ENCODE results near the gene OR5B17. TPM values are rescaled to one million over a fixed set of nuclear protein-coding genes. Genes with fewer than 3 reads are reported as not detected.

OR5B17 gene
- total RNA-seq, 1 donor from 2014 or later, result not detected

DNA sequence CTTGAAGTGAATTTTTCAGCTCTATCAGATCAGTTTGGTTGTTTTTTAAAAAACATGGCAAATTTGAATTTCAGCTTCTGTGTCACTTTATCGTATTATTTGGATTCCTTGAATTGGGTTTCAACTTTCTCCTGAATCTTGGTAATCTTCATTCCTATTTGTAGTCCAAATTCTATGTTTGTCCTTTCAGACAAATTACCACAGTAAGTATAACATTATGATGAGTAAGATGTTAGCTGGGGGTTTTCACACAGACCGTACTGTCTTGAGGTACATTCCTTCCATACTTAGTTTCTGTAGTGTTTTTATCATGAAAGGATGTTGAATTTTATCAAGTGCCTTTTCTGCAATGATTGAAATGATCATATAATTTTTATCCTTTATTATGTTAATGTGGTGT lies 28.0 kb downstream of the OR5B17 start:
- TF ChIP-seq, protein P1, sequence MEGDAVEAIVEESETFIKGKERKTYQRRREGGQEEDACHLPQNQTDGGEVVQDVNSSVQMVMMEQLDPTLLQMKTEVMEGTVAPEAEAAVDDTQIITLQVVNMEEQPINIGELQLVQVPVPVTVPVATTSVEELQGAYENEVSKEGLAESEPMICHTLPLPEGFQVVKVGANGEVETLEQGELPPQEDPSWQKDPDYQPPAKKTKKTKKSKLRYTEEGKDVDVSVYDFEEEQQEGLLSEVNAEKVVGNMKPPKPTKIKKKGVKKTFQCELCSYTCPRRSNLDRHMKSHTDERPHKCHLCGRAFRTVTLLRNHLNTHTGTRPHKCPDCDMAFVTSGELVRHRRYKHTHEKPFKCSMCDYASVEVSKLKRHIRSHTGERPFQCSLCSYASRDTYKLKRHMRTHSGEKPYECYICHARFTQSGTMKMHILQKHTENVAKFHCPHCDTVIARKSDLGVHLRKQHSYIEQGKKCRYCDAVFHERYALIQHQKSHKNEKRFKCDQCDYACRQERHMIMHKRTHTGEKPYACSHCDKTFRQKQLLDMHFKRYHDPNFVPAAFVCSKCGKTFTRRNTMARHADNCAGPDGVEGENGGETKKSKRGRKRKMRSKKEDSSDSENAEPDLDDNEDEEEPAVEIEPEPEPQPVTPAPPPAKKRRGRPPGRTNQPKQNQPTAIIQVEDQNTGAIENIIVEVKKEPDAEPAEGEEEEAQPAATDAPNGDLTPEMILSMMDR (IDR thresholded peaks at IDR 0.05), result no peak
- TF ChIP-seq POLR2AphosphoS5 (IDR thresholded peaks at IDR 0.05; ENCODE audit: insufficient read depth in 1 of 2, low read depth in 1 of 2) (no peak), POLR2A (IDR thresholded peaks at IDR 0.05) (no peak)
- no peaks in the 10 kb centered on the region for H3K9me3 ChIP-seq
- no peak for DNase-seq (ENCODE audit: extremely low spot score in 2 of 2)
- no peak overlapping the region for H3K27ac ChIP-seq
- H3K27me3 ChIP-seq, result no peaks in the 10 kb centered on the region
- intact Hi-C loops (cut with DNase I), result no loop called here
- H3K36me3 ChIP-seq, result no peaks in the 10 kb centered on the region
- H3K4me3 ChIP-seq, result no peak overlapping the region
- H3K4me1 ChIP-seq, result no peaks in the 10 kb centered on the region

- TF ChIP-seq POLR2A (IDR thresholded peaks at IDR 0.05) (no peak), POLR2AphosphoS5 (IDR thresholded peaks at IDR 0.05; ENCODE audit: insufficient read depth in 1 of 2, low read depth in 1 of 2) (no peak)
- TF ChIP-seq, protein P1 (IDR thresholded peaks at IDR 0.05), result no peak
- intact Hi-C loops (cut with DNase I), result no loop called here
- no peak for DNase-seq (ENCODE audit: extremely low spot score in 2 of 2)
- no peaks in the 10 kb centered on the region for H3K36me3 ChIP-seq
- H3K9me3 ChIP-seq, result no peaks in the 10 kb centered on the region
- H3K4me1 ChIP-seq, result no peaks in the 10 kb centered on the region
- H3K4me3 ChIP-seq, result no peak overlapping the region
- no peak overlapping the region for H3K27ac ChIP-seq
- H3K27me3 ChIP-seq, result no peaks in the 10 kb centered on the region
Observed at GRCh38 chr11:58318532-58318931, 40.3 kb downstream of the OR5B17 start.

- no peak overlapping the region for H3K4me3 ChIP-seq
- TF ChIP-seq POLR2A (IDR thresholded peaks at IDR 0.05) (no peak), POLR2AphosphoS5 (IDR thresholded peaks at IDR 0.05; ENCODE audit: insufficient read depth in 1 of 2, low read depth in 1 of 2) (no peak)
- TF ChIP-seq, protein P1 (IDR thresholded peaks at IDR 0.05), result no peak
- no peaks in the 10 kb centered on the region for H3K27me3 ChIP-seq
- H3K36me3 ChIP-seq, result no peaks in the 10 kb centered on the region
- intact Hi-C loops (cut with DNase I), result no loop called here
- no peaks in the 10 kb centered on the region for H3K9me3 ChIP-seq
- no peaks in the 10 kb centered on the region for H3K4me1 ChIP-seq
- no peak overlapping the region for H3K27ac ChIP-seq
- no peak for DNase-seq (ENCODE audit: extremely low spot score in 2 of 2)
Observed at GRCh38 chr11:58316142-58316541, 42.7 kb downstream of the OR5B17 start.

Other genes with a start within 250 kb of the OR5B17 start
- not detected for gene OR9I1, start 233.5 kb downstream of the OR5B17 start, total RNA-seq
- not detected for gene OR9Q2, start 170.0 kb downstream of the OR5B17 start, total RNA-seq
- not detected for gene OR1S2, start 154.9 kb downstream of the OR5B17 start, total RNA-seq
- not detected for gene OR1S1, start 146.3 kb downstream of the OR5B17 start, total RNA-seq
- gene OR10Q1, start 130.2 kb downstream of the OR5B17 start, total RNA-seq, result not detected
- not detected for gene OR10W1, start 90.8 kb downstream of the OR5B17 start, total RNA-seq
- gene OR5B3, start 47.8 kb upstream of the OR5B17 start, total RNA-seq, result not detected
- not detected for gene OR5B2, start 69.1 kb upstream of the OR5B17 start, total RNA-seq
- gene OR5B12, start 83.2 kb upstream of the OR5B17 start, total RNA-seq, result not detected
- not detected for gene OR5B21, start 149.0 kb upstream of the OR5B17 start, total RNA-seq
- gene LPXN, start 216.8 kb upstream of the OR5B17 start, total RNA-seq, result 24.3 TPM
- gene ZFP91, start 220.0 kb upstream of the OR5B17 start, total RNA-seq, result 35.4 TPM